ENCODE measurements around the gene SETBP1. TPM values are rescaled to one million over a fixed set of nuclear protein-coding genes. Genes with fewer than 3 reads are reported as not detected.

SETBP1 gene
- total and polyA plus RNA-seq, 2 of the 13 experiments (the other 11 are each of a cell fraction or from before 2014, with no cell fraction given), result 0.18 to 0.65 TPM

GRCh38 chr18:44889111-44889510, 208.4 kb downstream of the SETBP1 start:
- DNase-seq (ENCODE audit: low spot score), result no peak
- no peak overlapping the region for H3K4me2 ChIP-seq (ENCODE audit: low read depth, low read length)
- 15% methylated on average over 1 of the region's 1 CpG for WGBS (ENCODE audit: low lambda C conversion rate)
- H4K20me1 ChIP-seq (ENCODE audit: insufficient read depth, low read length), result no peaks in the 10 kb centered on the region
- H3K4me1 ChIP-seq (ENCODE audit: insufficient read depth, low read length), result no peaks in the 10 kb centered on the region
- ChIA-PET POLR2A (no interaction called here), CTCF (ENCODE audit: low intra/inter-chr PET ratio, low total read pairs) (no interaction called here)
- intact Hi-C loops (cut with micrococcal nuclease; ENCODE audit: unreplicated experiment) (no loop called here), in situ Hi-C loops (cut with HindIII; ENCODE audit: extremely low pct_ligation_motif_present, low pct_unique_long_range_greater_than_20kb) (no loop called here)
- no peak for FAIRE-seq
- no peak overlapping the region for H3K27ac ChIP-seq (ENCODE audit: extremely low read length, insufficient read depth, low read length)
- no peaks in the 10 kb centered on the region for H3K36me3 ChIP-seq (replicated peaks in 1 of 2; ENCODE audit: control insufficient read depth in 1 of 2, insufficient read depth in 2 of 2, low read length in 2 of 2)
- BruUV-seq (replicated peaks), result no TSS peak
- H3K9ac ChIP-seq (ENCODE audit: insufficient read depth, low read depth, low read length), result no peak overlapping the region
- no peak for ATAC-seq
- no peak for TF ChIP-seq MXI1 (IDR thresholded peaks at IDR 0.05; ENCODE audit: borderline replicate concordance, low read depth, low read length)
- no peak for TF ChIP-seq TRIM24 (CRISPR knock-in tag; IDR thresholded peaks at IDR 0.05)
- TF ChIP-seq HNF1B (CRISPR knock-in tag; IDR thresholded peaks at IDR 0.05), result no peak
- TF ChIP-seq ZFP1 (CRISPR knock-in tag; IDR thresholded peaks at IDR 0.05), result no peak
- TF ChIP-seq ERF (CRISPR knock-in tag; IDR thresholded peaks at IDR 0.05), result no peak
- TF ChIP-seq ZNF577 (CRISPR knock-in tag; IDR thresholded peaks at IDR 0.05; ENCODE audit: borderline replicate concordance, low read depth), result no peak
- H3K9me3 ChIP-seq (ENCODE audit: low read length), result peaks cover 19% of the 10 kb centered on the region
- H3K27me3 ChIP-seq (ENCODE audit: control insufficient read depth in 1 of 2, insufficient read depth in 2 of 2, low read length in 2 of 2), result no peaks in the 10 kb centered on the region
- no peaks in the 10 kb centered on the region for H3K79me2 ChIP-seq (ENCODE audit: insufficient read depth, low read length)
- no peak overlapping the region for H2AFZ ChIP-seq (ENCODE audit: low read length)
- no peak overlapping the region for H3K4me3 ChIP-seq (replicated peaks in 1 of 3; ENCODE audit: insufficient read depth in 1 of 3, low read depth in 2 of 3, low read length in 3 of 3)

- no peak for FAIRE-seq
- Histone ChIP-seq H3K79me2 (ENCODE audit: insufficient read depth, low read length) (no peaks in the 10 kb centered on the region), H3K9me3 (ENCODE audit: low read length) (peaks cover 19% of the 10 kb centered on the region), H3K27me3 (ENCODE audit: control insufficient read depth in 1 of 2, insufficient read depth in 2 of 2, low read length in 2 of 2) (no peaks in the 10 kb centered on the region), H2AFZ (ENCODE audit: low read length) (no peak overlapping the region), H3K27ac (ENCODE audit: extremely low read length, insufficient read depth, low read length) (no peak overlapping the region), H3K4me2 (ENCODE audit: low read depth, low read length) (no peak overlapping the region), H3K9ac (ENCODE audit: insufficient read depth, low read depth, low read length) (no peak overlapping the region), H3K36me3 (replicated peaks in 1 of 2; ENCODE audit: control insufficient read depth in 1 of 2, insufficient read depth in 2 of 2, low read length in 2 of 2) (no peaks in the 10 kb centered on the region), H4K20me1 (ENCODE audit: insufficient read depth, low read length) (no peaks in the 10 kb centered on the region), H3K4me1 (ENCODE audit: insufficient read depth, low read length) (no peaks in the 10 kb centered on the region), H3K4me3 (replicated peaks in 1 of 3; ENCODE audit: insufficient read depth in 1 of 3, low read depth in 2 of 3, low read length in 3 of 3) (no peak overlapping the region)
- no TSS peak for BruUV-seq (replicated peaks)
- no peak for ATAC-seq
- ChIA-PET CTCF (ENCODE audit: low intra/inter-chr PET ratio, low total read pairs) (no interaction called here), POLR2A (no interaction called here)
- WGBS (ENCODE audit: low lambda C conversion rate), result 16% methylated on average over 4 of the region's 4 CpGs
- in situ Hi-C loops (cut with HindIII; ENCODE audit: extremely low pct_ligation_motif_present, low pct_unique_long_range_greater_than_20kb) (no loop called here), intact Hi-C loops (cut with micrococcal nuclease; ENCODE audit: unreplicated experiment) (no loop called here)
- no peak for DNase-seq (ENCODE audit: low spot score)
- TF ChIP-seq ZNF776 (CRISPR knock-in tag; IDR thresholded peaks at IDR 0.05), result no peak
- no peak for TF ChIP-seq TOE1 (CRISPR knock-in tag; IDR thresholded peaks at IDR 0.05)
- no peak for TF ChIP-seq HINFP (CRISPR knock-in tag; IDR thresholded peaks at IDR 0.05; ENCODE audit: low read depth)
- no peak for TF ChIP-seq NFRKB (IDR thresholded peaks at IDR 0.05)
Measured at GRCh38 chr18:44893045-44893706, 212.5 kb downstream of the SETBP1 start.
